HG02610 (cell line): Measurements from ENCODE around the gene SINHCAF.
"Not testable (repeated sequence)": the region's sequence is repeated elsewhere in the genome, so short reads cannot be mapped to it uniquely, and the experiment has no call there.

Experiments
- ATAC-seq: cut with Tn5 transposase; IDR thresholded peaks from one replicate; pipeline ENCODE4 v1.9.1; 2021; ENCODE audit warnings: mild to moderate bottlenecking, moderate library complexity; ENCODE audit not compliant: unreplicated experiment

The SINHCAF gene, protein sequence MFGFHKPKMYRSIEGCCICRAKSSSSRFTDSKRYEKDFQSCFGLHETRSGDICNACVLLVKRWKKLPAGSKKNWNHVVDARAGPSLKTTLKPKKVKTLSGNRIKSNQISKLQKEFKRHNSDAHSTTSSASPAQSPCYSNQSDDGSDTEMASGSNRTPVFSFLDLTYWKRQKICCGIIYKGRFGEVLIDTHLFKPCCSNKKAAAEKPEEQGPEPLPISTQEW

DNA sequence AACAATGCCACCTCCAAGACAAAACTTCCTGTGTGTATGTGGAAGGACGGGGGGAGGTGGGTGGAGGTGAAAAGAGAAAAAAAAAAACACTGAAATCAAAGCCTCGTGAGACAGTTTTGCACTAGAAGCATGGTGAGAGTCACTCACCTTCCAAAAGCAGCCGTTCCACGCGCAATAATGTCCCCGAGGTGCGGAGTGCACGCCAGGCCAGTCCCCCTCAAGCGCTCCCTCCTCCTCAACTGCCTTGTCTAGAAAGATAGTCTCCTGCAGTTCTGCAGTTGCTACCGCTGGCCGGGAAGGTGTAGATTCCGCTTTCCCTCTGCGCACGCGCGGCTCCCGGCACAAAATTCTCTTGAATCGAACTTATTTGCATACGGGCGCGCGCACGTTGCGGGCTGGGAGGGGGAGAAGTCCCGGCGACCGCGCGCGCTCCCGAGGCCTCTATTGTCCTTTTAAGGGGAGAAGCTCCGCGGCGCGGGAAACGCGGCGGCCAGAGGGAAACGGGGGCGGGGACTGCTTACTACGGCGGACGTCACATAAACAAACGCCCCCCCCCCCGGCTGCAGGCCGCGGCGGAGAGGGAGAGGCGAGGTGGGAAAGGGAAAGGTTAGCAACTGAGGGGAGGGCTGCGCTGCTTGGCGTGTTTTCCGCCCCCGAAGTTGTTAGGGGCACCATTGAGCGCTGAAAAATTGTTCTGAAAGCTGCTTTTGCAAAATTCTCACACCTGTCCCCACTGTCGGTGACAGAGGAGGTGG lies at the start of gene SINHCAF:
Gene SINHCAF (minus strand): TSS at position 274 of the 755 bp plus-strand sequence. CDS start 27,946 bp downstream, outside the sequence.
- peak; percentile 54 for ATAC-seq

- not testable (repeated sequence) for ATAC-seq
Measured at GRCh38 chr12:31375422-31375821, 49.5 kb upstream of the SINHCAF start.

- no peak for ATAC-seq
Measured at GRCh38 chr12:31371256-31371620, 45.3 kb upstream of the SINHCAF start.

DNA sequence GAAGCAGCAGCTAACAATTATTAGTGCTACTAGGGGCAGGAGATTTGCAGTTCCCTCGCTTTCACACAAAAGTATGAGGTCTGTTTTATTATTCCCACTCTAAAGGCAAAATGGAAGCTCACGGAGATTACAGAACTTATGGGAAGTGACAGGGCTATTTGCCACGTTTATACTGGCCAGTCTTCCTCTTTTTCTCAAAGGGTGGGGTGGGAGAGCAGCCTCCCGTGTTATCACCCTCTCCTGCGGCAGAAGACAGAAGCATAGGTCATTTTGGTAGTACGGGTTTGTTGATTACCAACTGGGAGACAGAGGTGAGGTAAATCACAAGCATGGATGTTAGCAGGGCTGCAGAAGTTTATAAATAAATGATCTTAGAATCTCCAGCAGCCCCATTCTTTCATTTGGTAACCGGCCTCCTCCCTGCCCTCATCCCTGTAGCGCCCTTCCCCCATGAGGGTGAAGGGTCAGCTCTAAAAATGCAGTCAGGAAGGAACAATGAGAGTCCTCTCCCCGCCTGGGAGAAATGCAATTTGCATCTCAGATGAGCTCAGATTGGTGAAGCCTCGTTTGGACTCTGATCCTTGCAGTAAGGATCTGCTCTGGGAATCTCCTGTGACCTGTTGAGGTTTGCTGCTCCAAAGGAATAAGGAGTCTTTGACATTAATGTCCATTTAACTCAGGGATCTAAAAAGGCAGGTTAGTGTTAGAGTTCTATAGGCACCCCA lies 44.7 kb upstream of the SINHCAF start:
- no peak for ATAC-seq

DNA sequence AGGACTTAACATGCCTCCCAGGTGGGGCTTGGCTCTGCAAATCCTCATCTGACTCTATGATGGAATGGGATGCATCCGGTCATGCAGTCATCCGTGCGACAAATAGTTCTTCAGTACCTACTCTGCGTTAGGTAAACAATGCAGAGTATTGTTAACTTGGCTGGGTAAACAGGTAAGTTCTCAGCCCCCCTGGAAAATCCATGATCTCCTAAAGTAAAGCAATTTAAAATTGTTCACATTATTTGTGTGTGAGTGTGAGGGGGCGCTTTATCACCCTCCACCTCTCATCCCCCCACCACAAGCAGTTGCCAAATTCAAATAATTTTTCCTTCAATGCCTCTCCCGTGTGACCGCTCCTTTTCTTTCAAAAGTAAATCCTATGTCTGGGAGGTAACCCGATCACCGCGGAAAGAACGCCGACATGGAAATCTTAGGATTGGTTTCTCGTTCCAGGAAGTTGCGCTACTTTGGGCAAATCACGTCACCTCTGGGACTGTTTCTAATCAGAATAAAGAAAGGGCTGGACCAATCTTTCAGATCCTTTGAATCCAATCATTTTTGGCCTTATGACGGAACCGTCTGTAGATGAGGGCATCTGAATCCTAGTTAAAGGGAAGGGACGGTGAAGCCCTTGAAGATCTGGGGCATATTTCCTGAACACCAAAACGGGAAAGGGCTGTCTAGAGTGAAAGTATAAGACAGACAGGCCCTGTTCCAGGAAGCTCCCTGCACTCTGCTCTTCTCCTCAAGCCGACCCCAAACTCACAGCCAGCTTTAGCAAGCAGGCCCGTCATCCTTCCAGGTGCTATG lies 44.0 kb upstream of the SINHCAF start:
- ATAC-seq = no peak

- no peak for ATAC-seq
Measured at GRCh38 chr12:31368666-31369361, 42.9 kb upstream of the SINHCAF start.

DNA sequence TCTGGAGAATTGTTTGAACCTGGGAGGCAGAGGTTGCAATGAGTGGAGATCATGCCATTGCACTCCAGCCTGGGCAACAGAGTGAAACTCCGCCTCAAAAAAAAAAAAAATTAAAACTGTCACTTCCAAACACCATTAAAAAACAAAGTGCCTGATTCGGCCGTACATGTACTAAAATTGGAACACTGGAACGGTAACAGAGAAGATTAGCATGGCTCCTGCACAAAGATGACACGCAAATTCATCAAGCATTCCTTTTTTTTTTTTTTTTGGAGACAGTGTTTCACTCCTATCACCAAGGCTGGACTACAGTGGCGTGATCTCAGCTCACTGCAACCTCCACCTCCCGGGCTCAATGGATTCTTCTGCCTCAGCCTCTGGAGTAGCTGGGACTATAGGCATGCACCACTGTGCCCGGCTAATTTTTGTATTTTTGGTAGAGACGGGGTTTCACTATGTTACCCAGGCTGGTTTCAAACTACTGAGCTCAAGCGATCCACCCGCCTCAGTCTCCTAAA lies 40.2 kb upstream of the SINHCAF start:
- no peak for ATAC-seq

DNA sequence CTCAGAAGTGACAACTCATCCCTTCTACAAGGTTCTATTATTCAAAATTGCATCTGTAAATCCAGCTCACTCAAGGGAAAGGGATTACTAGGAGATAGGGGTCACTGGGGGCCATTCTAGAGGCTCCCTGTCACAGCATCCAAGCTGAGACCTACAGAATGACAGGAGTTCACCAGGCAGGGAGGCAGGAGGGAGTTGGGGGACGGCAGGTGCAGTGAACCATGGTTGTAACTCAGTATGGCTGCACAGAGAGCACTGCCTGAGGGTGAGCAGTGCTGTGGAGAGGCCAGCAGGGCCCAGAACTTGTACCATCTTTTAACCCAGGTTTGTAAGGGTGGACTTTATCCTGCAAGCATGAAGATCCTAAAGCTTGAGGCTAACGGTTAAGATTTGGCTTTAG lies 37.9 kb upstream of the SINHCAF start:
- no peak for ATAC-seq

DNA sequence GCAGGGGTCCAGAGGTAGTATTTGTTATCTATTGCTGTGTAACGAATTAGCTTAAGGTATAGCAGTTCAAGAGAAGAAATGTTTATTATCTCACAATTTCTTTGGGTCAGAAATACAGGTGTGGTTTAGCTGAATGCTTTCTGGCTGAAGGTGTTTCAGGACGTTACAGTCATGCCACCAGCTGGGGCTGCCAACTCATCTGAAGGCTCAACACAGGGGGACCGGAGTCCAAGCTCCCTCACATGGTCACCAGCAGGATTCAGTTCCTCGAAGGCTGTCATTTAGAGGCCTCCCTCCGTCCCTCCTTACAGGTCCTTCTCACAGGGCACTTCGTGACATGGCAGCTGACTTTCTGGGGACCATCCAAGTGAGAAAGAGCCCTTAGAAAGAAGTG lies 37.5 kb upstream of the SINHCAF start:
- ATAC-seq = peak; percentile 4

GRCh38 chr12:31362759-31363415 lies 36.9 kb upstream of the SINHCAF start:
- peak; percentile 57 for ATAC-seq

DNA sequence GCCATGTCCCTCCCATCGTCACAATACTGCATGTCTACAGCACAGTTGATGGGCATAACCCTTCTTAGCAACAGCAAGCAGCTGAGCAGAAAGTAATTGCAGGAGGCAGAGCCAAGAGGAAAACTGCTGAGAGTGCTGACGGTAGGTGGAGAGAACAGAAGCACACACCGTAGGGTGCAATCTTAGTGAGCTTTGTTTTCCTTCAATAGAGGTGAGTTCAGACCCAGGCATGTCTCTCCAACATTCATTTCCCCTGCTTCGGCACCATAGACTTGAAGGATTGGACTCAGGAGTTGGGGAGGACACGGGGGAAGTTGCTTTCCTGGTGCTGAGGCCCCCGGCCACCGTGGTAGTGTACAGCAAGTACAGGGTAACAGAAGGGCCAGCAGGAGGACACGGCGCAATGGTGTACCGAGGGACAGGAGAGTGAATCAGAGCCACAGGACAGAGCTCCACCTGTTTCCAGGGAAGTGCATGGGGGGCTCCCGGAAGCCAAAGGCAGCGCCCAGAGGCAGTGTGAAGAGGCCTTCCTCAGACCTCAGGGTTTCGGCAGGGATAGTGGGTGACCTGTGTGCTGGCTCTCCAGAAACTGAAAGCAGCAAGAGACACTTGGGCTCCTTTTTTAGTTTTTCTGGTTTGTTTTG lies 36.3 kb upstream of the SINHCAF start:
- peak; percentile 48 for ATAC-seq

- no peak for ATAC-seq
Measured at GRCh38 chr12:31361730-31362114, 35.8 kb upstream of the SINHCAF start.

GRCh38 chr12:31355747-31356107 lies 29.8 kb upstream of the SINHCAF start:
- ATAC-seq = no peak

- ATAC-seq = no peak
Measured at GRCh38 chr12:31353750-31354708, 28.1 kb upstream of the SINHCAF start.

- no peak for ATAC-seq
Measured at GRCh38 chr12:31346267-31346666, 20.3 kb upstream of the SINHCAF start.

- no peak for ATAC-seq
Measured at GRCh38 chr12:31343139-31343538, 17.2 kb upstream of the SINHCAF start.

DNA sequence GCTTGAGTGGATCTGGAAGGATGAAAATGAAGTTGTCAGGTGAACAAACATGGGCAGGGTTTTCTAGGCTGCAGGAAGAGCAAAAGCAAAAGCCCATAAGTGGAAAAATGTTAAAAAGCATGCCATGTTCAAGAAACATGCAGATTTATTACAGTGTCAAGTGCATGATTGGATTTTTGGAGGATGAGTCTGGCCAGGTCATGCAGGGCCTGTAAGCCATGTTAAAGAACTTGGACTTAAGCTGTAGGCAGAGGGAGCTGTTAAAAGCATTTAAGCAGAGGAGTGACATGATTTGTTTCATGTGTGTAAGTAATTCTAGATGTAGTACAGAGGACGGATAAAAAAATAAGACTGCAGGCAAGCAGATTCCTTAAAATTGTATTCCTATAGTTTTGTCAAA lies 16.3 kb upstream of the SINHCAF start:
- ATAC-seq = no peak
